ENCODE results near the gene TIRAP.

GRCh38 chr11:126340960-126341606, 58.2 kb downstream of the TIRAP start:
- TF ChIP-seq EZH2phosphoT487 (IDR thresholded peaks at IDR 0.05; ENCODE audit: low read length) = no peak
- TF ChIP-seq CTCF (IDR thresholded peaks at IDR 0.05; ENCODE audit: low read length) = no peak
- TF ChIP-seq EZH2 (optimal IDR thresholded peaks at IDR 0.05; ENCODE audit: low read depth, low read length) = no peak

Data from MM.1S (cell line).